Measurements from ENCODE around the gene SCARB1. TPM values are rescaled to one million over a fixed set of nuclear protein-coding genes. Genes with fewer than 3 reads are reported as not detected.

The SCARB1 gene
- total and polyA plus RNA-seq, 2 experiments from 2014 or later, result 50.4 to 90.0 TPM

DNA sequence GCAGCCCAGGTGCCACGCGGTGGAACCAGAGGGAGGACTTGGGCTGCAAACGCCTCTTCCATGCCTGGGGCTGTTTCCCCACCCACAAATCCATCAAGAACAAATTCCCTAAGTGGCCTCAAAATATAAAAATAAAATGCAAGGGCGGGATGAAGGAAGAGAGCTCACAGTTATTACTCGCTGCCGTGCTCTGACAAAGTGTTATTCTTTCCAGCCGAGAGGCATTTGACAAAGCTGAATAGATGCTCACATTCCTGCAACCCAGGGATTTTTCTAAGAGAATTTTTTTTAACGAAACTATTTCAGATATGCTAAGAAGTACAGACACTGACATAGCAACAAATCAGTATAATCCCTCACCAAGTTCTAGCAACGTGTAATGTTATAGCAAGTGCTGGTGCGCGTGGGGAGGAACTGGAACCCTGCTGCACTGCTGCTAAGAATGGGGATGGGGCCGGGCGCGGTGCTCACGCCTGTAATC lies 70.7 kb downstream of the SCARB1 start:
- H4K20me1 ChIP-seq (ENCODE audit: insufficient read depth, poor library complexity, severe bottlenecking), result no peaks in the 10 kb centered on the region
- no peaks in the 10 kb centered on the region for H3K4me1 ChIP-seq (ENCODE audit: insufficient read depth)
- H3K27me3 ChIP-seq, result no peaks in the 10 kb centered on the region

DNA sequence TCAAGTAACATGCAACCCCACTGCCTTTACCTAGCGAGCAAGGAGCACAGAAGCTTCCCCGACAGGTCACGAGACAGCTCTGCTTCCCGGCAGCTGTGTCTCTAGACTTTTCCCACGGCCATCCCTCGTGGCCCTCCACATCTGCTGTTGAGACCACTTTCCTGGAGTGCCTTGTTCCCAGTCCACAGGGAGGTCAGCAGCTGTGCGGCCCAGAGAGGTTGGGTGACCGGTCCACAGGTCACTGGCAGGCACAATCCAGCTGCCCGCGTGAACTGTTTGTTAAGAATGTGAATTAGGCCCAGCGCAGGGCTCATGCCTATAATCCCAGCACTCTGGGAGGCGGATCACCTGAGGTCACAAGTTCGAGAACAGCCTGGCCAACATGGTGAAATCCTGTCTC lies 71.5 kb downstream of the SCARB1 start:
- WGBS (ENCODE audit: low lambda C conversion rate, missing lambda C conversion rate), result 93% methylated on average over 13 of the region's 13 CpGs
- no peaks in the 10 kb centered on the region for H3K9me2 ChIP-seq (replicated peaks; ENCODE audit: insufficient read depth)
- no peaks in the 10 kb centered on the region for H3K27me3 ChIP-seq
- H3K4me1 ChIP-seq (ENCODE audit: insufficient read depth), result no peaks in the 10 kb centered on the region
- H3K4me2 ChIP-seq, result no peak overlapping the region
- DNase-seq (ENCODE audit: low spot score), result no peak
- H2AFZ ChIP-seq, result no peak overlapping the region
- TF ChIP-seq EZH2phosphoT487 (IDR thresholded peaks at IDR 0.05; ENCODE audit: low read depth, severe bottlenecking, unreplicated experiment), result no peak
- TF ChIP-seq, protein P1, sequence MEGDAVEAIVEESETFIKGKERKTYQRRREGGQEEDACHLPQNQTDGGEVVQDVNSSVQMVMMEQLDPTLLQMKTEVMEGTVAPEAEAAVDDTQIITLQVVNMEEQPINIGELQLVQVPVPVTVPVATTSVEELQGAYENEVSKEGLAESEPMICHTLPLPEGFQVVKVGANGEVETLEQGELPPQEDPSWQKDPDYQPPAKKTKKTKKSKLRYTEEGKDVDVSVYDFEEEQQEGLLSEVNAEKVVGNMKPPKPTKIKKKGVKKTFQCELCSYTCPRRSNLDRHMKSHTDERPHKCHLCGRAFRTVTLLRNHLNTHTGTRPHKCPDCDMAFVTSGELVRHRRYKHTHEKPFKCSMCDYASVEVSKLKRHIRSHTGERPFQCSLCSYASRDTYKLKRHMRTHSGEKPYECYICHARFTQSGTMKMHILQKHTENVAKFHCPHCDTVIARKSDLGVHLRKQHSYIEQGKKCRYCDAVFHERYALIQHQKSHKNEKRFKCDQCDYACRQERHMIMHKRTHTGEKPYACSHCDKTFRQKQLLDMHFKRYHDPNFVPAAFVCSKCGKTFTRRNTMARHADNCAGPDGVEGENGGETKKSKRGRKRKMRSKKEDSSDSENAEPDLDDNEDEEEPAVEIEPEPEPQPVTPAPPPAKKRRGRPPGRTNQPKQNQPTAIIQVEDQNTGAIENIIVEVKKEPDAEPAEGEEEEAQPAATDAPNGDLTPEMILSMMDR (IDR thresholded peaks at IDR 0.05; ENCODE audit: poor library complexity), result no peak
- TF ChIP-seq EZH2 (IDR thresholded peaks at IDR 0.05; ENCODE audit: borderline replicate concordance), result no peak
- no peaks in the 10 kb centered on the region for H3K79me2 ChIP-seq
- H4K20me1 ChIP-seq (ENCODE audit: insufficient read depth, poor library complexity, severe bottlenecking), result no peaks in the 10 kb centered on the region
- H3K27ac ChIP-seq, result no peak overlapping the region
- H3K36me3 ChIP-seq (replicated peaks; ENCODE audit: insufficient read depth, low read depth), result no peaks in the 10 kb centered on the region
- no peak overlapping the region for H3K4me3 ChIP-seq
- no peaks in the 10 kb centered on the region for H3K9me3 ChIP-seq (ENCODE audit: low read depth)

More for the DNA sequence above, 70.7 kb downstream of the SCARB1 start:
- Histone ChIP-seq H3K79me2 (no peaks in the 10 kb centered on the region), H2AFZ (no peak overlapping the region), H3K27ac (no peak overlapping the region), H3K9me3 (ENCODE audit: low read depth) (no peaks in the 10 kb centered on the region), H3K4me3 (no peak overlapping the region), H3K9me2 (replicated peaks; ENCODE audit: insufficient read depth) (no peaks in the 10 kb centered on the region), H3K4me2 (no peak overlapping the region), H3K36me3 (replicated peaks; ENCODE audit: insufficient read depth, low read depth) (no peaks in the 10 kb centered on the region)
- WGBS (ENCODE audit: low lambda C conversion rate, missing lambda C conversion rate), result 69% methylated on average over 14 of the region's 15 CpGs
- no peak for DNase-seq (ENCODE audit: low spot score)
- TF ChIP-seq EZH2 (IDR thresholded peaks at IDR 0.05; ENCODE audit: borderline replicate concordance), result no peak
- TF ChIP-seq EZH2phosphoT487 (IDR thresholded peaks at IDR 0.05; ENCODE audit: low read depth, severe bottlenecking, unreplicated experiment), result no peak
- TF ChIP-seq, protein P1 (IDR thresholded peaks at IDR 0.05; ENCODE audit: poor library complexity), result no peak

DNA sequence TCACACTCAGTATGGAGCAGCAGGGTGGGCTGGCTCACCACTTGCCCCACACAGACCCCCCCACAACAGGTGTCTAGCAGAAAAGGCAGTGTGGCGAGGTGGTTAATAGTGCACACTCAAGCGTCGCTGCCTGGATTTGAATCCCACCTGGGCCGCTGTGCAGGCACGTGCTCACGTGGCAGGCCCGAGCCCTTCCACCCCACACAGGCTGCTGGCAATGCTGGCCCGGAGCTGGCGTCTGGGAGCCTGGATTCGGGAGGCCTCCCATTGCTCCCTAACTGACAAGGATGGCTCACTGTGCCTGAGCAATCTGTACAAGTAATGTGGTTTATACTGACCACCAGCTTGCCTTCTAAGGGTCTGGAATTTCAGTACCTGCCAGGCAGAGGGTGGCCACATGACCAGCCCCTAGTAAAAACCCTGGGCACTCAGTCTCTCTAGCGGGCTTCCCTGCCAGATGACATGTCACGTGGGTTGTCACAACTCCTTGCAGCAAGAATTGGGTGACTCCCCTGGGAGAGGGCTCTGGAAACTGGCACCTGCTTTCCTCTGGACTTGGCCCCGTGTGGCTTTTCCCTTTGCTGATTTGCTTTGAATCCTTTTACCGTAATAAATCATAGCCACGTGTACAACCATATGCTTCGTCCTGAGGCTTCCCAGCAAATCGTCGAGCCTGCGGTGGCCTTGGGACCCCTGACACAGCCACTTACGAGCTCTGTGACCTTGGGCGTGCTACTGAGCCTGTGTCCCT lies 72.8 kb downstream of the SCARB1 start:
- 91% methylated on average over 21 of the region's 21 CpGs for WGBS (ENCODE audit: low lambda C conversion rate, missing lambda C conversion rate)

More for the DNA sequence above, 72.8 kb downstream of the SCARB1 start:
- H3K79me2 ChIP-seq, result no peaks in the 10 kb centered on the region
- no peak overlapping the region for H3K27ac ChIP-seq
- H3K4me1 ChIP-seq (ENCODE audit: insufficient read depth), result no peaks in the 10 kb centered on the region
- H3K36me3 ChIP-seq (replicated peaks; ENCODE audit: insufficient read depth, low read depth), result no peaks in the 10 kb centered on the region
- no peak for DNase-seq (ENCODE audit: low spot score)
- H3K4me2 ChIP-seq, result no peak overlapping the region
- no peaks in the 10 kb centered on the region for H3K9me3 ChIP-seq (ENCODE audit: low read depth)
- H3K4me3 ChIP-seq, result no peak overlapping the region
- TF ChIP-seq, protein P1 (IDR thresholded peaks at IDR 0.05; ENCODE audit: poor library complexity), result no peak
- TF ChIP-seq EZH2phosphoT487 (IDR thresholded peaks at IDR 0.05; ENCODE audit: low read depth, severe bottlenecking, unreplicated experiment), result no peak
- TF ChIP-seq EZH2 (IDR thresholded peaks at IDR 0.05; ENCODE audit: borderline replicate concordance), result no peak
- no peaks in the 10 kb centered on the region for H3K27me3 ChIP-seq
- no peaks in the 10 kb centered on the region for H4K20me1 ChIP-seq (ENCODE audit: insufficient read depth, poor library complexity, severe bottlenecking)
- no peaks in the 10 kb centered on the region for H3K9me2 ChIP-seq (replicated peaks; ENCODE audit: insufficient read depth)
- H2AFZ ChIP-seq, result no peak overlapping the region
